GM12801 (cell line): ENCODE results near the gene CSAD.

Experiments used
- CTCF ChIP-seq: IDR thresholded peaks from one replicate; pipeline ENCODE4 v1.5.1; 2011; ENCODE audit warnings: control low read depth; ENCODE audit not compliant: insufficient read length; ENCODE audit errors: extremely low read depth

Gene CSAD

GRCh38 chr12:53118751-53119300 is 61.9 kb downstream of the CSAD start:
- TF ChIP-seq CTCF = no peak

GRCh38 chr12:53115891-53116648 is 64.7 kb downstream of the CSAD start:
- TF ChIP-seq CTCF = no peak

DNA sequence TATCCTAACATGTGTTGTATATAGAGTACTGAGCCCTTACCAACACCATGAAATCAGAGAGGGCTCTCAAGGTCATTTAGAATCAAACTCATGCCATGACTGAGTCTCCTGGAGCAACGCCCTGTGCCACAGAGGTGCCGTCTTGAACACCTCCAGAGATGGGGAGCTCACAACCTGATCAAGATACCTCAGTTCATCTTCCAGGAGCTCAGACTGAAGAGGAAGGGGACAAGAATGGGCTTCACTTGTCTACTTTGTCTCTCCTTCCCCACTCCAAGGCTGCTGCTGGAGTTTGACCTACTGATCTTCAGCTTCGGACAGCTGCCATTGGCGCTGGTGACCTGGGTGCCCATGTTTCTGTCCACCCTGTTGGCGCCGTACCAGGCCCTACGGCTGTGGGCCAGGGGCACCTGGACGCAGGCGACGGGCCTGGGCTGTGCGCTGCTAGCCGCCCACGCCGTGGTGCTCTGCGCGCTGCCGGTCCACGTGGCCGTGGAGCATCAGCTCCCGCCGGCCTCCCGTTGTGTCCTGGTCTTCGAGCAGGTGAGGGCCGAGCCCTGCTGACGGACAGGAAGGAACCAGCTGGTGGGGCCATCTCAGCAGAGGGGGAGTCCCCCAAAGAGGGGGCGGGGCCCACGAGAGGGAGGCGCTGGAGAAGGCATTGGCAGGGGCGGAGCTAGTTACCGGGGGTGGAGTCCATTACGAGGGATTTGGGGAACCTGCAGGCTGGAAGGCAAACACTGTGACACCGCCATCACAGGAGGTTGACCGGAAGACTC is 65.4 kb downstream of the CSAD start:
- no peak for TF ChIP-seq CTCF

- no peak for TF ChIP-seq CTCF
These were observed 66.8 kb downstream of the CSAD start for GRCh38 chr12:53113951-53114350.

DNA sequence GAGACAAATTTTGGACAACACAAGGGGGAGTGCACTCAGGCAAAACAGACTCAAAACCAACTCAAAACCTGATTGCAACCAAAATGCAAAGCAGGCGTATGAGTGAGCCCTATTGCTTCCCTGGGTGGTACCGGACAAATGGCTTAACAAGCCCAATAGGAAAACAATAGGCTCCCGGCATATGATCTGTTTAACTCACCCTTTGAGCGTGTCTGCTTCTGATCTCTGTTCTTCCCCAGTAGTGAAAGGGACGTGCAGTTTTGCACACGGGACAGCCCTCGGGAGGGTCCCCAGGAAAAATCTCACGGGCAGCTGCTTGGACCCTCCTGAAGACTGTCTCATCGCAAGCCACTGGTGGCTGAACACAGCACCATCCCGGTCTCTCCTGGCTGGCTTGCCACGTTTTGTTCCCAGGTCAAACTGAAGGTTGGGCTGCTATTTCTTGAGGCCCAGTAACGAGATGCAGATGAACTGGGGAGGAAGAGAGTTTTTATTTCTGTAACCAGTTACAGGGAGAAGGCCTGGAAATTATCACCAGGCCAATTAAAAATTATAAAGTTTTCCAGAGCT is 67.5 kb downstream of the CSAD start:
- TF ChIP-seq CTCF = no peak
